OCI-LY3 (cell line): ENCODE results near the gene ISG15.

Experiments used
- H2AFZ ChIP-seq: fragments of 200-600, 300-600 bp; shearing (Covaris generic); 2 replicates; pipeline ENCODE4 v1.6.0; 2014; ENCODE audit warnings: antibody characterized with exemption, low read depth, low read length
- H3K27ac ChIP-seq: fragments of 200-600, 300-600 bp; sonication (generic); 2 replicates; pipeline ENCODE4 v1.5.1; 2014; ENCODE audit warnings: mild to moderate bottlenecking, low read length, moderate library complexity, mixed read lengths
- H3K27me3 ChIP-seq: fragments of 200-600, 300-600 bp; sonication (generic); 2 replicates; pipeline ENCODE4 v1.6.1; 2014; ENCODE audit warnings: low read depth, low read length, mixed read lengths
- H3K36me3 ChIP-seq: fragments of 200-600, 300-600 bp; sonication (generic); replicated peaks from 2 replicates; pipeline ENCODE3; 2014; ENCODE audit warnings: low read depth, low read length, mixed read lengths
- H3K4me1 ChIP-seq: fragments of 300-600, 200-600 bp; sonication (generic); 2 replicates; pipeline ENCODE4 v1.6.1; 2014; ENCODE audit warnings: low read length, mixed read lengths
- H3K4me2 ChIP-seq: fragments of 200-600, 300-600 bp; sonication (generic); 2 replicates; pipeline ENCODE4 v1.6.1; 2014; ENCODE audit warnings: low read length, mixed read lengths
- H3K4me3 ChIP-seq: fragments of 300-600, 200-600 bp; sonication (generic); 2 replicates; pipeline ENCODE4 v1.5.1; 2014; ENCODE audit warnings: antibody characterized with exemption, mild to moderate bottlenecking, low read length, moderate library complexity
- H3K79me2 ChIP-seq: fragments of 300-600, 200-600 bp; shearing (Covaris generic); 2 replicates; pipeline ENCODE4 v1.6.1; 2014; ENCODE audit warnings: mild to moderate bottlenecking, low read length, mixed read lengths
- H3K9ac ChIP-seq: fragments of 300-600, 200-600 bp; shearing (Covaris generic); 2 replicates; pipeline ENCODE4 v1.6.0; 2014; ENCODE audit warnings: mild to moderate bottlenecking, low read length, moderate library complexity
- H3K9me3 ChIP-seq: fragments of 200-600, 300-600 bp; shearing (Covaris generic); 2 replicates; pipeline ENCODE4 v1.6.1; 2014; ENCODE audit warnings: low read length, mixed read lengths; ENCODE audit not compliant: insufficient read depth
- H4K20me1 ChIP-seq: fragments of 200-600, 300-600 bp; sonication (generic); 2 replicates; pipeline ENCODE4 v1.6.1; 2016; ENCODE audit warnings: low read length, mixed read lengths; ENCODE audit not compliant: insufficient read depth
- CTCF ChIP-seq: fragments of 200-600, 300-600 bp; sonication (generic); IDR thresholded peaks from 2 replicates; pipeline ENCODE4 v1.5.1; 2014; ENCODE audit warnings: antibody characterized with exemption, low read length, low read depth
- EZH2phosphoT487 ChIP-seq: fragments of 200-600 bp; shearing (Covaris generic); IDR thresholded peaks from 2 replicates; pipeline ENCODE4 v1.6.1; 2018; ENCODE audit warnings: antibody characterized with exemption, mixed run types, low read depth

The ISG15 gene

GRCh38 chr1:997713-997992 is 15.6 kb upstream of the ISG15 start:
- H3K9me3 ChIP-seq: no peaks in the 10 kb centered on the region
- peaks cover 5% of the 10 kb centered on the region; the same call in 1 of the 2 replicates for H3K27me3 ChIP-seq
- no peak overlapping the region for H3K9ac ChIP-seq
- H3K4me3 ChIP-seq: no peak overlapping the region
- TF ChIP-seq CTCF (no peak), EZH2phosphoT487 (no peak)
- H2AFZ ChIP-seq: no peak overlapping the region
- H3K27ac ChIP-seq: no peak overlapping the region
- H3K79me2 ChIP-seq: no peaks in the 10 kb centered on the region
- no peak overlapping the region for H3K4me2 ChIP-seq
- H3K4me1 ChIP-seq: peaks cover 11% of the 10 kb centered on the region
- H3K36me3 ChIP-seq: no peaks in the 10 kb centered on the region
- peaks cover under 1% of the 10 kb centered on the region; the same call in 1 of the 2 replicates for H4K20me1 ChIP-seq

- Histone ChIP-seq H2AFZ (no peak overlapping the region), H3K4me2 (no peak overlapping the region), H3K27ac (no peak overlapping the region), H3K4me3 (no peak overlapping the region), H3K27me3 (peaks cover 10% of the 10 kb centered on the region), H3K9ac (no peak overlapping the region), H3K36me3 (no peaks in the 10 kb centered on the region), H4K20me1 (no peaks in the 10 kb centered on the region), H3K4me1 (peaks cover 5% of the 10 kb centered on the region), H3K9me3 (no peaks in the 10 kb centered on the region), H3K79me2 (no peaks in the 10 kb centered on the region)
- no peak for TF ChIP-seq CTCF
- no peak for TF ChIP-seq EZH2phosphoT487
Observed at GRCh38 chr1:997993-998744, 15.1 kb upstream of the ISG15 start.

GRCh38 chr1:998745-998994 is 14.6 kb upstream of the ISG15 start:
- Histone ChIP-seq H2AFZ (no peak overlapping the region), H3K36me3 (no peaks in the 10 kb centered on the region), H3K9me3 (no peaks in the 10 kb centered on the region), H3K9ac (no peak overlapping the region), H3K79me2 (no peaks in the 10 kb centered on the region), H3K4me1 (peaks cover 3% of the 10 kb centered on the region; the same call in 1 of the 2 replicates), H3K4me3 (no peak overlapping the region), H3K4me2 (no peak overlapping the region), H3K27ac (no peak overlapping the region), H4K20me1 (no peaks in the 10 kb centered on the region), H3K27me3 (peaks cover 15% of the 10 kb centered on the region)
- TF ChIP-seq EZH2phosphoT487 (no peak), CTCF (no peak)

- no peaks in the 10 kb centered on the region for H3K9me3 ChIP-seq
- no peaks in the 10 kb centered on the region for H4K20me1 ChIP-seq
- H3K27ac ChIP-seq: no peak overlapping the region
- no peaks in the 10 kb centered on the region for H3K36me3 ChIP-seq
- H2AFZ ChIP-seq: no peak overlapping the region
- TF ChIP-seq CTCF: no peak
- no peak for TF ChIP-seq EZH2phosphoT487
- no peak overlapping the region for H3K4me3 ChIP-seq
- peaks cover 19% of the 10 kb centered on the region for H3K27me3 ChIP-seq
- H3K4me1 ChIP-seq: peaks cover 3% of the 10 kb centered on the region; the same call in 1 of the 2 replicates
- no peaks in the 10 kb centered on the region for H3K79me2 ChIP-seq
- no peak overlapping the region for H3K4me2 ChIP-seq
- H3K9ac ChIP-seq: no peak overlapping the region
Observed at GRCh38 chr1:998995-999724, 14.1 kb upstream of the ISG15 start.
